CD4-positive, alpha-beta T cell treated with Interleukin-15 for 4 hours (primary cell): Measurements from ENCODE around the gene KCNE1.
"Not testable (repeated sequence)": the region's sequence is repeated elsewhere in the genome, so short reads cannot be mapped to it uniquely, and the experiment has no call there.

ENCODE experiments used
- DNase-seq: peaks from one replicate; pipeline ENCODE4 v3.0.0-alpha.2; 2020; ENCODE audit warnings: low spot score

KCNE1 gene

DNA sequence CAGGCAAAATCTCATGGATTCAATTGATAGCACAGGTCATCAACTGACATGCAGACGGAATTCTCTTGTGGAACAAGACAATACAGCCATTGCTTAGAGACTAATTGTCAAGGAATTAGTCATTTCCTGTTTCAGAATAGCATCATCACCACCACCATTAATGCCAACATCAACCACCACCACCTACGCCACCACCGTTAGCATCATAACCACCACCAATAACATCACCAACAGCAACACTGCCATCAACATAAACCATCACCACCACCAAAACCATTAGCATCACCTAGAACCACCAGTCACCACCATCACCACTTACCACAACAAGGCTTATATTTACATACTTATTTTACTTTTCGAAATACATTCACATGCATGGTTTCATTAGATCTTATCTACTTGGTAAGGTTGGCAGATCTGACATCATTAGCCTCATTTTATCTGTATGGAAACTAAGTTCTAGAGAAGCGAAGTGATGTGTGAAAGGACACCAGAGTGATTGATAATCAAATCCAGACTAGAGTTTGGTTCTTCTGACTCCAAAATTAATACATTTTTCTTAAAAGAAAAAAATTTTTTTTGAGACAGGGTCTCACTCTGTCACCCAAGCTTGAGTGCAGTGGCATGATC lies 94.4 kb downstream of the KCNE1 start:
- DNase-seq, result not testable (repeated sequence)

DNA sequence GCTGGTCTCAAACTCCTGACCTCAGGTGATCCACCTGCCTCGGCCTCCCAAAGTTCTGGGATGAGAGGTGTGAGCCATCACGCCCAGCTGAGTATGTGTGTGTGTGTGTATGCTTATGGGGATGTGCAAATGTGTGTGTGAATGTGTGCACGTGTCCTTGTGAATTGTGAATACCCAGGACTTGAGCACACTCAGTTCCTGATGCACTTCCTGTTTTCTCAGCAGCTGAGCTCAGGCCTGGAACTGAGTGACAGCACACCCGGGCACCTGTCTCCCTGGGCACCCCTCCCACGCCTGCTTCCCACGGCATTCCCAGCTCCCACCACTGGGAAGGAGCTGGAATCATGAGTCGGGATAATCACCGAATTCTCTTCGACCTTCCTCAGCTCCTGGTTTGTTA lies 104.7 kb downstream of the KCNE1 start:
- not testable (repeated sequence) for DNase-seq

DNA sequence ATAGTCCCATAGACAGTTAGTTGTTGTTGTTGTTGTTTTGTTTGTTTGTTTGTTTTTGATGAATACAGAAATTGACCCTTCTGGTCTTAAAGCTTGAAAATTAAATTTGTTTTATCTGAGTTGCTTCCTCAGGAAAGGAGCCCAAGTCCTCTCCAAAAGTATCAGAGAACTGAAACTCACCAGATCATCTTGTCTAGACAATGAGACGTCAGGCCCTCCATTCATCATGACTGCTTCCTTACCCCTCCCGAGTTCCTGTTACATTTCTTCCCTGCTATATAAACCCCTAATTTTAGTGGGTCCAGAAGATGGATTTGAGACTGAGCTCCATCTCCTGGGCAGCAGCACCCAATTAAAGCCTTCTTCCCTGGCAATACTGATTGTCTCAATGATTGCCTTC lies 105.3 kb downstream of the KCNE1 start:
- DNase-seq, result not testable (repeated sequence)

DNA sequence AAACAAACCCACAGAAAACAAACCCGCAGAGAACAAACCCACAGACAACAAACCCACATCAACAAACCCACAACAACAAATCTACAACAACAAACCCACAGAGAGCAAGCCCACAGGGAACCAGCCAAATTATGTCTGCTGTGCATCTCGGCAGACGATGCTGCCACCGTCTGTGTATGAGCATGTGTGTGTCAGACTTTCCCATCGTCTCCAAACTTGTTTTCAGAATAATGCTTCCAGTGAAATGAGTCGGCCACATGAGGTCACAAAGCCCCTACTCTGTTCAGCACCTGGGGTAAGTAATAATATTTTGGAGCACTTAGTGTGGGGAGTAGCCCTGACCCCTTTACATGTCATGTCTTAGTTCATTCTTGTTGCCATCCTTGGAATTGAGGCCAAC lies 105.9 kb downstream of the KCNE1 start:
- DNase-seq, result not testable (repeated sequence)

DNA sequence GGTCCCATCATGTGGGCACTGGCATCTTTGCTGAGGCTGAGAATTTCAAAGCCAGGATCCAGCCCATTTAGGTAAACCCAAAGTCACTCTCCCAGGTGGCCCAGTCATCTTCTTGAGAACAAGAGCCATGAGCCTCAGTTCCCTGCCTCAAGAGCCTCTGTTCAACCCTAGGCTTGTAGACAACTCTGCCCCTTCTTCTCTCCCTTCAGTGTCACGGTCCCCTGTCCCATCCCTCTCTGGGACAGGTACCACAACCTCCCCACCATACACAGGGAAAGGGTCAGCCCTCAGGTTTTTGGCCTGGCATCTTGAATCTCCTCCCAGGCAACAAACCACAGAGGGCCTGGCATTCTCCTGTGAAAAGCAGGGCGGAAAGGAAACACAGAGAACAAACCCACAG lies 106.3 kb downstream of the KCNE1 start:
- DNase-seq, result not testable (repeated sequence)

DNA sequence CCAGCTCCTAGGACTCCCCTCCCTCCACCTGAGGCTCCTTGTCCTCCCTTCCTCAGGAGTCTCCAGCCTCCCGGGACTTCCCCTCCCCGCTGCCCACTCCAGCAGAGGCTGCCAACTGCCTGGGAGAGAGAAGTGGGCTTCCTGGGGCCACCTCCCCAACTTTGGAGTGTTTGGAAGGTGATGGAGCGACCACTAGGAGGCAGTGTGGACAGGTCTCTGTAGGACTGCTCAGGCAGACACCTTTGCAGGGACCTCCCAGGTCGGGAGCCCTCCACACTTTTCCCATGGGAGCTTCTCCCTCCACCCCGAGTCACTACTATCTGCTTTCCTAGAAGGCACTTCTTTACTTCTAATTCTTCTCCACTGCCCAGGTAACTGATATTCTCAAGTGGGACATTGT lies 107.3 kb downstream of the KCNE1 start:
- not testable (repeated sequence) for DNase-seq

DNA sequence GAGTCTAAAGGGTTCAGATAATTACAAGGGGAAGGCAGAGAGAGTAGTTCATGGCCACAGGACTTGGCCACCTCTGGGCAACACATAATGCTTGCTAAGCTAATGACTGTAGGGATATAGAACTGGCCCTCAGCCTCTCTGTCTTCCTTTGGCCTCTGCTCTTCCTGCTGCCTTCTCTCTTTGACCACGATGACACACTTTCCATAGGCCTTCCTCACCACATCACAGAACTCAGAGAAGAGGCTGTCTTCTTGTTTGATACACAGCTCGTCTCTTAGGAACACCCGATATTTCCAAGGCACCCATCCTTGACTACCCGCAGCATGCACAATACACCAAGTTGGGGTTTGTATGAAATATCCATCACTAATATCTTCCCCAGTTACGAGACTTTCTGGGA lies 111.5 kb downstream of the KCNE1 start:
- not testable (repeated sequence) for DNase-seq
